NOMO-1 treated with DMSO at 0.1 percent for 48 hours (cell line): ENCODE measurements around the gene SMURF1.
"Not testable (repeated sequence)": the region's sequence is repeated elsewhere in the genome, so short reads cannot be mapped to it uniquely, and the experiment has no call there.

Experiments used
- DNase-seq: peaks from one replicate; lab custom pipeline; 2025; ENCODE audit not compliant: unreplicated experiment; lab: John Stamatoyannopoulos, UW

Gene SMURF1

DNA sequence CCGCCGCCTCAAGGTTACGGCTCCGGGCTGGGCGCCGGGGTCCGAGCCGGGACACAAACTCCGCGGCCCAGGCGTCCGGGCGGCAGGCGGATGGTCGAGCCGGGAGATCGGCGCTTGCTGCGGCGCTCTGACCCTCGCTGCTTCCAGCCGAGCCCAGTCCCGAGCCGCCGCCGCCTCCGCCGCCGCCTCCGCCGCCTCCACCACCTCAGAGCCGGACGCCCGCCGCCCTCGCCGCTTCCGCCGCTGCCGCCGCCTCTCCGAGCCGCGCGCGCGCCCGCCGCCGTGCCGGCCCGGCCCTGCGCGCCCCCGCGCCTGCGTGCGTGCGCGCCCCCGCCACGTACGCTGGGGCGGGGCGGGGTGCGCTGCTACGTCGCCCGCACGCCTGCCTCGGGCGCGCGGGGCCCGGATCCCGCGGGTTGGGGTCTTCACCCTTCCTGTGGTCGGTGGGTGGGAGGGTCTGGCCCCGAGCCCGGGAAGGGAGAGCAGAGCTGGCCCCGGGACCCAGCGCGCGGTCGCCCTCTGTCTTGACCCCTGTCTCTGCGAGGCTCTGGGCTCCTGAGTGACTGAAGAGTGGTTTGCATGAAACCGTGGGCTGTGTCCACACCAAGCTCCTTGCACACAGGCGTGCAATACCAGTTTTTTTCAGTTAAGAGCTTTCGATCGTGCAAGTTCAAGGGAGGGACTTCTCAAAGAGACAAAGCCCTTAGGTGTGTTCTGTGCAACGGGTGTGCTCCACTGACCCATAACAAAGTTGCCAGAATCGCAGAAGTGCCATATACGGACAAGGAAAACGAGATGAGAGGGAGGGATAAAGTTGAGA lies at the start of gene SMURF1:
TSS of gene SMURF1 (minus strand) at position 256 of the 820 bp plus-strand sequence. CDS start 328 bp downstream, outside the sequence.
- DNase-seq, result peak; percentile 60

DNA sequence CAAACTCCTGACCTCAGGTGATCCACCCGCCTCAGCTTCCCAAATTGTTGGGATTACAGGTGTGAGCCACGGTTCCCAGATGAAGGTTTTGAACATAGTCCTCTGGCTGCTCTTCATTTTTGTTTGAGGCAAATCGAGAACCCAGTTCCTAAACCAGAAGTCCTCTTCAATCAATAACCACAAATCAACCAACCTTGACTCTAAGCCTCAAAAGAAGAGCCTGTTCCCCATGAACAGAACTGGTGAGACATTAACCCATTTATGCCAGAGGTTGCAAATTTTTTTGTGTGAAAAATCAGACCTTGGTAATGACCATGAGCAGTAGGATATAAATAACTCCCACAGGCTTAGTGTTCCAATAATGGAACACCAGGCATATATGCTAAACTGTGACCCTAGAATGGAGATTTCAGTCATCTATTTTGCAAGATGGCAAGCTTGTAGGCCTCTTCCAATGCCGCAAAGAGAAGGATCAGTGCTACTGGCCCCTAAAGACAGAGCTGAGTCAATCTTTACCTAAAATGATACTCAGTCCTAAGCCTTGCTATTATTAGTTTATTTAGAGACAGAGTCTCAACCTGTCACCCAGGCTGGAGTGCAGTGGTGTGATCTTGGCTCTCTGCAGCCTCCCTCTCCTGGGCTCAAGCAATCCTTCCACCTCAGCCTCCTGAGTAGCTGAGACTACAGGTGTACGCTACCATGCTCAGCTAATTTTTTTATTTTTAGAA lies 48.1 kb upstream of the SMURF1 start:
- DNase-seq, result no peak

DNA sequence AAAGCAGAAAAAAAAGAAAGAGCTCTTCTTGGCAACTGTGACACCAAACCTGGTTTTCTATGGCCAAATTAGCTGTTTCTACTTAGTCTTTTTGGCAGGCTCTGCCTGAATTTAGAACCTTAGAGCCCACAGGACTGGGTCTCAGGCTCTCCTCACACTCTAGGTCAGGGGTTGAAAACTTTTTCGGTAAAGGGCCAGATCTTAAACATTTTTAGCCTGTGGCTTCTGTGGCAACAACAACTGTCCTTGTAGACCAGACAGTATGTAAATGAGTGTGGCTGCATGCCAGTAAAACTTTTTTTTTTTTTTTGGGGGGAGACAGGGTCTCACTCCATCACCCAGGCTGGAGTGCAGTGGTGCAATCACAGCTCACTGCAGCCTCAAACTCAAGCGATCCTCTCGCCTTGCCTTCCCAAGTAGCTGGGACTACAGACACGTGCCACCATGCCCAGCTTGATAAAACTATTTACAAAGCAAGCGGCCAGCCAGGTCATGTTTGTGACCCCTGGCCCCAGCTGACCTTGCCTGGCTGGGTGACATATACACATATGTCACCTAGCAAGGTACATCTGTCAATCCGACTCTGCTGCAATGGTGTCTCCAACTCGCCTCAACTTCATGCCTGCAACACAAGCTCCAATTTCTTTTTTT lies 46.6 kb upstream of the SMURF1 start:
- DNase-seq, result peak; percentile 18

DNA sequence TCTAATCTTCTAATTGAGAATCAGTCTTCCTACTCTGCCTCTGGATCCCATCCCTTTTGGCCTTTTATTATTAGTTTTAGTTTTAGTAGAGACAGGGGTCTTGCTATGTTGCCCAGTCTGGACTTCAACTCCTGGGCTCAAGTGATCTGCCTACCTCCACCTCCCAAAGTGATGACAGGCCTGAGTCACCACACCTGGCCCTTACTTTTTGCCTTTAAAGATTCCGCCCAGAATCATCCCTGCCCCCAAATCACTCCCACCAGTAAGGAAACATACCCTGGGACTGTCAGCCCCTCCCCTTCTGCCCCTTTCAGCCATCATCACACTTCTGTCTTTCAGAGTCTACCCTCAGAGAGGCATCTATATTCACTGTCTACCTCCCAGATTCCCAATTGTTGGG lies 45.3 kb upstream of the SMURF1 start:
- no peak for DNase-seq

DNA sequence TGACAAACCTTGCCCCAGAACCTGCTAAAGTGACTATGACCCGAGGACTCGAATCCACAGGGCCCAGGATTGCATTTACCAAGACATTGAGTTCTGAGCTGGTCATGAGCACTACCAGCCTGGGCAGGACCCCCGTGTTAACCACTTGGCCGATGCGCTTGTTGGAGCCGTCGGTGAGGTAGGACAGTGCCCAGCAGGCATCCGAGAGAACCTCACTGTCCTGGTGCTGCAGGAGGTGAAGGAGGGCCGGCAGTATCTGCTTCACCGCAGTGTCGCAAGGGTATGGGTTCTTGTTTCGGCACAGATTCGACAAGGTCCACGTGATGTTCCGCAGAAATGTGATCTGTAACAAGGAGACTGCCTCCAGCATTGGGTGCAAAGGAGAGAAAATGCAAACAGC lies 44.3 kb upstream of the SMURF1 start:
- no peak for DNase-seq

DNA sequence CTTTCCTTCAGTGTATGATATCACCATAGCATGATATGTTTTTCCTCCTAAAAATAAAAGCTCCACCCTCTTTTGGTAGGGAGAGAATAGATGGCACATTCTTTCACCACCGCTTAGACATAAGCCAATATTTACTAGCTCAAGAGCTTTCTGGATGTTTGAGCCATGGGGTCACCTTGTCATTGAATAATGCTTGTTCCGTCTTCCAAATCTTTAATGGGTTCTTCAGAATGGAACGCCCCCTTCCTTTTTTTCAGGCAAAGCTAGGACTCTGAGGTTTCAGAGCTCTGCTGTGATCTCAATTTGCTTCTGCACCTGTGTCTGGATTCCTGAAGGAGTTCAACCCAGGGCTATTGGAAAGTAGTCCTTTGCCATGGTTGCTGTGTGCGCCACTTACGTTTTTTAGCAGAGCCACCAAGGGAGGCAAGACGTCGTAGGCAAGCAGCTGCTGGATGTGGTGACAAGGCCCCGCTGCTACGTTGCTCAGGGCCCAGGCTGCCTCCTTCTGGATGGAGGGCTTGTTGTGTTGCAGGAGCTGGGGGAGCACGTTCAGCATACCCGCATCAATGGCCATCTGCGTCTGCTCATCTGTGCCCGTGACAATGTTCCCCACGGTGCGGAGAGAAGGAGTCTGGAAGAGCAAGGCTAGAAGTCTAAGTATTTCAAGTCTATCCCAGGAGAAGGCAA lies 40.8 kb upstream of the SMURF1 start:
- DNase-seq, result no peak

DNA sequence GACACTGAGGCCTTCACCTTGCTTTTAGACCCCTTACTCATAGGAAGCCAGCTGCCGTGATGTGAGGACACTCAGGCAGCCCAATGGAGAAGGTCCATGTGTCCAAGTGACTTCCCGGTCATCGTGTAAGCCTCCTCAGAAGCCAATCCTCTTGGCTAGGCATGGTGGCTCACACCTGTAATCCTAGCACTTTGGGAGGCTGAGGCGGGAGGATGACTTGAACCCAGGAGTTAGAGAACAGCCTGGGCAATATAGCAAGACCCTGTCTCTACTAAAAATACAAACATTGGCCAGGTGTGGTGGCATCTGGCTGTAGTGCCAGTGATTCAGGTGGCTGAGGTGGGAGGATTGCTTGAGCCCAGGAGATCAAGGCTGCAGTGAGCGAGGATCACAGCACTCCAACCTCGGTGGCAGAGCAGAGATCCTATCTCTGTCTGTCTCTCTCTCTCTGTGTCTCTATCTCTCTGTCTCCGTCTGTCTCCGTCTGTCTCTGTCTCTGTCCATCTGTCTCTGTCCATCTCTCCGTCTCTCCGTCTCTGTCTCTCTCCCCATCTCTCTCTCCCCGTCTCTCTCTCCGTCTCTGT lies 36.3 kb upstream of the SMURF1 start:
- DNase-seq, result no peak

DNA sequence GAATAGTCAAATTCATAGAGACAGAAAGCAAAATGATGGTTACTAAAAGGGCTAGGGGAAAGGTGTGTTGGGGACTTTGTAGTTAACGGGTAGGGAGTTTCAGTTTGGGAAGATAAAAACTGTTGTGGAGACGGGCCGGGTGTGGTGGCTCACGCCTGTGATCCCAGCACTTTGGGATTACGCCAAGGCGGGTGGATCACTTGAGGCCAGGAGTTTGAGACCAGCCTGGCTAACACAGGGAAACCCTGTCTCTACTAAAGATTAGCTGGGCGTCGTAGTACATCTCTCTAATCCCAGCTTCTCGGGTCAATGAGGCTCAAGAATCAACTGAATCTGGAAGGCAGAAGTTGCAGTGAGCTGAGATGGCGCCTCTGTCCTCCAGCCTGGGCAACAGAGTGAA lies 33.3 kb upstream of the SMURF1 start:
- no peak for DNase-seq

DNA sequence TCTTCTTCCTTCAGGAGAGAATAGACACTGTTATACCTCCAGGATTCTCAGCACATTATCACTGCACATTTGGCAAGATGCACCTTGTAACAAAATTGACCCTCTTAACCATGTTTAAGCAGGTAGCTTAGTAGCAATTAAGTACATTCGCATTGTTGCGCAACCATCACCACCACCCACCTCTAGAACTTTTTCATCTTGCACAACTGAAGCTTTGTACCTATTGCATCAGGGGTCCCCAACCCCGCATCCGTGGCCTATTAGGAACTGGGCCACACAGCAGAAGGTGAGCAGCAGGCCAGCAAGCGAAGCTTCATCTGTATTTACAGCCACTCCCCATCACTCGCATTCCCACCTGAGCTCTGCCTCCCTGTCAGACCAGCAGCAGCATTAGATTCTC lies 29.9 kb upstream of the SMURF1 start:
- DNase-seq, result peak; percentile 38

DNA sequence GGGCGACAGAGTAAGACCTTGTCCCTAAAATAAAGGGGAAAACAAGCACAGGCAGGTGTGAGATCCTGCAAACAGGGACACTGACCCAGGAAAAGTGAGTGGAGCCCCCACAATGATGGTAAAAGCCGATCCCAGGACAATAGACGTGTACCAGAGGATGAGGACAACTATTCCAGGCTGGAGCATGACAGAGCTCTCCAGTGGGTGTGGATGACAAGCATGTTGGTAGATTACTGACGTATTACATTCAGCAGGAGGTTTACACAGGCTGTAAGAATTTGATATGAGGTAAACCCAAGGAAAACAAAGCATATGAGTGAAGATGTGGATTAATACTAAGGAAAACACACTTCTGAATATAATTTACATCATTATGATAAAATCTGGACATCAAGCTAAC lies 27.8 kb upstream of the SMURF1 start:
- no peak for DNase-seq

DNA sequence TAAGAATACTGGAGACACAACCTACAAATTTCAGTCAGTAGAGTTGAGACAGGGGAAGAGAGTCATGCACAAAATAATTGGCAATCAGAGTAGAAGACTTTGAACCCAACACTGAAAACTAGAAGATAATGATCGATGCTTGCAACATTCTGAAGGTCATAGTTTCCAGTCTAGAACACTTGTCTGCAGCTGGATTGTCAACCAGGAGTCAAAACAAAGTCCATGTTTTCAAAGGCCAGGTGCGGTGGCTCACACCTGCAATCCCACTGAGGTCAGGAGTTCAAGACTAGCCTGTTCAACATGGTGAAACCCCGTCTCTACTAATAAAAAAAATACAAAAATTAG lies 26.8 kb upstream of the SMURF1 start:
- no peak for DNase-seq

DNA sequence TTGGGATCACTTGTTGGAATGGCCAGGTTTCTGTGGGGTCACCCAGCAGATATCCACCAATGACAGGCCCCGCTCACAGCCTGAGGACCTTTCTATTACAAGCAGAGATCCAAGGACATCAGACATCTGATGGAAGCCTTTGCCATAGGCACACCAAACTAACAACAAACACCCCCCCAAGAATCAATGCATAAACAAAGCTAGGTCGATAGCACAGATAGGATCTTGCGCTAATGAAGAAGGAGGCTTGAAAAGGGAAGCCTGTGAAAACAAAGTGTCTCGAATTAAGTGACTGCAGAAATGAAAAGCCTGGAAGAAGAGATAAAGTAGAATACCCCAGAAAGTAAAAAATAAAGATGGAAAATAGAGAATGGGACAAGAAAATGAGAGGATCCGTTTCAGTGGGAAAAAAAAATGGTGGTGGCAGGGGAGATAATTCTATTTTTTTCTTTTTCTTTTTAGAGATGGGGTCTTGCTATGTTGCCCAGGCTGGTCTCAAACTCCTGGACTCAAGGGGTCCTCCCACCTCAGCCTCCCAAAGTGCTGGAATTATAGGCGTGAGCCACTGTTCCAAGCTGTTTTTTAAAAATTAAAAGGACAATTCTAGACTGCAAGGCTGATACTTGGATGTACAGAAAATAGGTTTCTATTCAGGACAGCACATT lies 26.3 kb upstream of the SMURF1 start:
- no peak for DNase-seq

DNA sequence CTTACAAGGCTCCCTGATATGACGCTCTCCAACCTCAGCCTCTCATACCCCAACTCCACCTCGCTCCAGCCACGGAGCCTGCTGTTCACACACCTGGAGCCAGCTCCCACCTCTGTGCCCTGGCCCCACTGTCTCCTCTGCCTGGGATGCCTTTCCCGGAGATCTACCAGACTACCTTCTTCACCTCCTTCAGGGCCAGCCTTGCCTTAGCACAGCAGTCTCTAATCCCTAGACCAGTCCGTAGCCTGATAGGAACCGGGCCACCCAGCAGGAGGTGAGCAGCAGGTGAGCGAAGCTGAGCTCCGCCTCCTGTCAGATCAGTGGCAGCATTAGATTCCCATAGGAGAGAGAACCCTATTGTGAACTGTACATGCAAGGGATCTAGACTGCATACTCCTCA lies 23.2 kb upstream of the SMURF1 start:
- DNase-seq, result no peak

DNA sequence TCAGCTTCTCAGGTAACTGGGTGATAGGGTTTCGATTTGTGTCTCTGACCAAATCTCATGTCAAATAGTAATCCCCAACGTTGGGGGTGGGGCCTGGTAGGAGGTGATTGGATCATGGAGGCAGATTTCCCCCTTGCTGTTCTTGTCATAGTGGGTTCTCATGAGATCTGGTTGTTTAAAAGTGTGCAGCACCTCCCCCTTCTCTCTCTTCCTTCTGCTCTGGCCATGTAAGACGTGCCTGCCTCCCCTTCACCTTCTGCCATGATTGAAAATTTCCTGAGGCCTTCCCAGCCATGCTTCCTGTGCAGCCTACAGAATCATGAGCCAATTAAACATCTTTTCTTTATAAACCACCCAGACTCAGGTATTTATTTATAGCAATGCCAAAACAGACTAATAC lies 21.9 kb upstream of the SMURF1 start:
- DNase-seq, result no peak

DNA sequence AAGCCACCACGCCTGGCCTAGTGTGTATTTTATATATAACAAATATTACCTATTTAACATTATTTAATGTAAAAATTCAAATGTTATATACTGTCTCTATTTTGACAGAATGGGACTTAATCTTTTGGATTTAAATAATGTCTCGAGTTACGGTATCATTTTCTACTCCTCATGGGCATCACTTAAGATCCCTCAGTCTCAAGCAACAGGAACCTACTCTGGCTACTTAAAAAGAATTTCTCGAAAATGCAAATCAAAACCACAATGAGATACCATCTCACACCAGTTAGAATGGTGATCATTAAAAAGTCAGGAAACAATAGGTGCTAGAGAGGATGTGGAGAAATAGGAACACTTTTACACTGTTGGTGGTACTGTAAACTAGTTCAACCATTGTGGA lies 19.8 kb upstream of the SMURF1 start:
- DNase-seq, result not testable (repeated sequence)

DNA sequence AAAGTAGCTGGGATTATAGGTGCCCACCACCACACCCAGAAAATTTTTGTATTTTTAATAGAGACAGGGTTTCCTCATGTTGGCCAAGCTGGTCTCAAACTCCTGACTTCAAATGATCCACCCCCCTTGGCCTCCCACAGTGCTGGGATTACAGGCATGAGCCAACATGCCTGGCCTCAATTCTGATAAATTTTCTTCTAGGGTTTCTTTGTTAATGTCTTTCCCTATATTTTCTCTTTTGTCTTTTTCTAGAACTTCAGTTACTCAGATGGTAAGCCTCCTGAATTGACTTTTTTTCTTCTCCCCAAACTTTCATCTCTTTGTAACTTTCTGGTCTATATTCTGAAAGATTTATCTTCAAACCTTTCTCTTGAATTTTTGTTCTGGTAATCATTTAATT lies 12.7 kb upstream of the SMURF1 start:
- DNase-seq, result no peak

DNA sequence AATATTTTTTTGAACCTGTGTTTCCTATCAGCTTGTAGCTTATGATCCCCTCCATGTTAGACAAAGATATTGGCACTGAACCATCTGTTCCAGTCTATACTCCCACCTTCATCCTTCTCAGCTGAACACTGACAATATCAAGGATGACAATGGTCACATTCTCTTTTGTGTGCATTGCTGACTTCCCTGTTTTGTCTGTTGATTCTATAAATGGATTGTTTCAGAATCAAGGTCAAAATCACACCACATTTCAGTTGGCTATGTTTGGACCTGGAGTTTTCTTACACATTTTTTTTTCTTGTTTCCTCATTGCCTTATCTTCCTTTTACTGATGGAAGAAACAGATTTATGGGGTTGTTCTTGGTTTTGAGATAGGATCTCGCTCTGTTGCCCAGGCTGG lies 11.3 kb upstream of the SMURF1 start:
- DNase-seq, result peak; percentile 97

DNA sequence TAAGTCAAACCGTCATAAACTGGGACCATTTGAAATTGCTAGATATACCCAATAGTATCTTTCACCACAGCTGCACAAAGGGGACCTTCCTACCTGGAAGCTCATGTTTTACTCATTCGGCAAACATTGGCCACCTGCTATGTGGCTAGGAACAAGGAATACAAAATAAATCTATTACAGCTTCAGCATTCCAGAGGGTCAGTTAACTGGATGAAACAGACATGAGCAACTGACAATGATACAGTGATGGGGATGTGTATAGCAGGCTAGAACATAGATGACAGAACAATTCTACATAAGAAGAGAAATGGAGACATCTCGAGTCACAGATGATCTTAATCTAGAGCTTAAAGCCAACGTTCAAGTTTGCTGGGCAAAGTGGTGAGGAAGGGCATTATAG lies 3.1 kb upstream of the SMURF1 start:
- no peak for DNase-seq

DNA sequence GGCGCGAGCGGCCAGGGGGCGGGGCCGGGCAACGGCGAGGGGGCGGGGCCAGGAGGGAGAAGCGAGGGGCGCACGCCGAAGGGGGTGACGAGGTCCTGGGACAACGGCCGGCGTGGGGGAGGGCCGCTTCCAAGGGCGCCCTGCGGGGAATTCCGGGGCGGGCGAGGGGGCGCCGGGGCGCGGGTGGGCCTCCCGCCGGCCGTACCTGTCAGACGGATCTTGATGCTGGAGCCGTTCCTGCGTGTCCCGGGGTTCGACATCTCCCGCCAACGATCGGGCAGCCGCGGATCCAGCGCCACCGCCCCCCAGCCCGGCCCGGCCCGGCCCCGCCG lies 421 bp downstream of the SMURF1 start:
- DNase-seq, result no peak

DNA sequence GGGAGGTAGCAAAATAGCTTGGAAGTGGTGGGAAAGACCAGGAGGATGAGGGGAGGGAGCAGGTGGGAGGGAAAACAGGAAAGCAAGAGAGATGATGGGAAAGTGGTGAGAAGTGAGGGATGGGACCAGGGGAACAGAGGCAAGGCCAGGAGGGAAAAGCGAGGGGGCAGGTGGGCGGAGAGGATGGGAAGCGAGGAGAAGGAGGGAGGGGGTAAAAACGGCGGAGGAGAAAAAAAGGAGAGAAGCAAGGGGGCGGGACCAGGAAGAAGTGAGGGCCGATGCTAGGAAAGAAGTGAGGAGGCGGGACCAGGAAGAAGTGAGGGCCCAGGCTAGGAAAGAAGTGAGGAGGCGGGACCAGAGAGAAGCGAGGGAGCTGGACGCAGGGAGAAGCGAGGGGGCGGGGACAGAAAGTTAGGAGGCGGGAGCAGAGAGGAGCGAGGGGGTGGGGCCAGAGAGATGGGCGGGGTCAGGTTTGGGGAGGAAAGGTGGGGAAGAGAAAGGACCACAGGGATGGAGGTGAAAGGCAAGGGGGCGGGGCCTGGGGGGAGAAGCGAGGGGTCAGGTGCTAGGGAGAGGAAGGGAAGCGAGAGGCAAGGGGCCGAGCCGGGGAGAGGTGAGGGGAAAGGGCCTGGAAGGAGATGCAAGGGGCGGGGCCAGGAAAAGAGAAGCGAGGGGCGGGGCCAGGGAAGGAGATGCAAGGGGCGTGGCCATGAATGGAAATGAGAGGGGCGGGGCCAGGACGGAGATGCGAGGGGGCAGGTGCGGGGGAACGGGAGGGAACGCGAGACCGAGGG lies 984 bp downstream of the SMURF1 start:
- peak; percentile 98 for DNase-seq
